ENCODE data around the gene ATL3. TPM values are rescaled to one million over a fixed set of nuclear protein-coding genes. Genes with fewer than 3 reads are reported as not detected.

ATL3 gene
- total and polyA plus RNA-seq, 2 donors (not counting 3 experiments of a cell fraction or from before 2014, with no cell fraction given) = 21.7 to 70.2 TPM

GRCh38 chr11:63720611-63721010 is 49.4 kb upstream of the ATL3 start:
- Histone ChIP-seq H3K9me3 (replicated peaks; ENCODE audit: control insufficient read depth, insufficient read depth, low read length) (no peaks in the 10 kb centered on the region), H3K27me3 (ENCODE audit: control insufficient read depth in 2 of 2, insufficient read depth in 2 of 2, low read length in 2 of 2) (no peaks in the 10 kb centered on the region), H3K4me1 (ENCODE audit: control insufficient read depth, extremely low read depth, insufficient read depth, low read length) (no peaks in the 10 kb centered on the region), H3K4me3 (replicated peaks in 1 of 3; ENCODE audit: insufficient read depth in 1 of 3, low read depth in 1 of 3, low read length in 3 of 3) (no peak overlapping the region), H2AFZ (ENCODE audit: low read depth, low read length) (no peak overlapping the region), H3K4me2 (ENCODE audit: insufficient read depth, low read length) (no peak overlapping the region), H3K27ac (ENCODE audit: insufficient read depth, low read depth, low read length) (no peak overlapping the region), H3K9me1 (replicated peaks; ENCODE audit: control insufficient read depth, extremely low read depth, insufficient read depth, low read length) (no peaks in the 10 kb centered on the region), H3K36me3 (ENCODE audit: control insufficient read depth in 2 of 2, extremely low read depth in 1 of 2, insufficient read depth in 2 of 2, low read length in 2 of 2) (no peaks in the 10 kb centered on the region), H4K20me1 (replicated peaks; ENCODE audit: control insufficient read depth, extremely low read depth, insufficient read depth, low read length) (no peaks in the 10 kb centered on the region), H3K9ac (replicated peaks; ENCODE audit: extremely low read depth, insufficient read depth, low read length) (no peak overlapping the region), H3K79me2 (ENCODE audit: control insufficient read depth, insufficient read depth, low read length) (peaks cover 30% of the 10 kb centered on the region)
- ChIA-PET POLR2A (no interaction called here), CTCF (interaction anchor here (1.6 to 2.3 kb wide), 2 partner anchors 11 kb away, joined by 4 to 5 read pairs; no protein-coding TSS in a partner anchor)
- no peak for TF ChIP-seq POLR2AphosphoS5 (IDR thresholded peaks at IDR 0.05; ENCODE audit: insufficient read depth, low read depth, low read length)
- no peak for TF ChIP-seq EZH2 (IDR thresholded peaks at IDR 0.05; ENCODE audit: borderline replicate concordance, low read depth, low read length, severe bottlenecking)
- TF ChIP-seq CTCF (IDR thresholded peaks at IDR 0.05; ENCODE audit: extremely low read depth in 1 of 2, insufficient read depth in 1 of 2, low read depth in 1 of 2, low read length in 2 of 2) = no peak
- TF ChIP-seq POLR2A (IDR thresholded peaks at IDR 0.05; ENCODE audit: low read depth, low read length) = no peak
- TF ChIP-seq MYC (IDR thresholded peaks at IDR 0.05; ENCODE audit: low read depth, low read length) = no peak
- TF ChIP-seq MAX (IDR thresholded peaks at IDR 0.05; ENCODE audit: insufficient read depth, insufficient read length) = no peak
- TF ChIP-seq GATA2 (IDR thresholded peaks at IDR 0.05; ENCODE audit: insufficient read depth, insufficient read length, low read depth, low read length) = no peak
- no peak for TF ChIP-seq FOS (IDR thresholded peaks at IDR 0.05; ENCODE audit: borderline replicate concordance, insufficient read depth, low read length)
- TF ChIP-seq JUN (IDR thresholded peaks at IDR 0.05; ENCODE audit: borderline replicate concordance, insufficient read depth, insufficient read length, low read depth) = no peak
- FAIRE-seq (peak; percentile 21), DNase-seq (ENCODE audit: low read depth, low spot score) (no peak)
- BruUV-seq (replicated peaks) = no TSS peak
- intact Hi-C loops (cut with micrococcal nuclease) = no loop called here
- dilution Hi-C loops (cut with MboI; ENCODE audit: extremely low pct_ligation_motif_present, low sequenced_read_pairs) = no loop called here

All from endothelial cell of umbilical vein (primary cell).